ENCODE measurements around the gene GPR152. TPM values are rescaled to one million over a fixed set of nuclear protein-coding genes. Genes with fewer than 3 reads are reported as not detected.
"Not testable (repeated sequence)": the region's sequence is repeated elsewhere in the genome, so short reads cannot be mapped to it uniquely, and the experiment has no call there.

Gene GPR152
- total RNA-seq, 1 experiment from 2014 or later: not detected

GRCh38 chr11:67491276-67492068 lies 38.9 kb upstream of the GPR152 start:
- H3K4me3 ChIP-seq: no peak overlapping the region
- peaks cover 11% of the 10 kb centered on the region for H3K36me3 ChIP-seq
- no peak for DNase-seq
- no peaks in the 10 kb centered on the region for H3K27me3 ChIP-seq
- H3K9me3 ChIP-seq: no peaks in the 10 kb centered on the region

GRCh38 chr11:67490727-67491065 lies 38.2 kb upstream of the GPR152 start:
- no peak for DNase-seq
- H3K4me3 ChIP-seq: no peak overlapping the region
- no peaks in the 10 kb centered on the region for H3K9me3 ChIP-seq
- no peaks in the 10 kb centered on the region for H3K27me3 ChIP-seq
- peaks cover 11% of the 10 kb centered on the region for H3K36me3 ChIP-seq

GRCh38 chr11:67489885-67490726 lies 37.6 kb upstream of the GPR152 start:
- H3K27me3 ChIP-seq: no peaks in the 10 kb centered on the region
- no peaks in the 10 kb centered on the region for H3K9me3 ChIP-seq
- H3K36me3 ChIP-seq: peaks cover 11% of the 10 kb centered on the region
- no peak for DNase-seq
- H3K4me3 ChIP-seq: no peak overlapping the region

DNA sequence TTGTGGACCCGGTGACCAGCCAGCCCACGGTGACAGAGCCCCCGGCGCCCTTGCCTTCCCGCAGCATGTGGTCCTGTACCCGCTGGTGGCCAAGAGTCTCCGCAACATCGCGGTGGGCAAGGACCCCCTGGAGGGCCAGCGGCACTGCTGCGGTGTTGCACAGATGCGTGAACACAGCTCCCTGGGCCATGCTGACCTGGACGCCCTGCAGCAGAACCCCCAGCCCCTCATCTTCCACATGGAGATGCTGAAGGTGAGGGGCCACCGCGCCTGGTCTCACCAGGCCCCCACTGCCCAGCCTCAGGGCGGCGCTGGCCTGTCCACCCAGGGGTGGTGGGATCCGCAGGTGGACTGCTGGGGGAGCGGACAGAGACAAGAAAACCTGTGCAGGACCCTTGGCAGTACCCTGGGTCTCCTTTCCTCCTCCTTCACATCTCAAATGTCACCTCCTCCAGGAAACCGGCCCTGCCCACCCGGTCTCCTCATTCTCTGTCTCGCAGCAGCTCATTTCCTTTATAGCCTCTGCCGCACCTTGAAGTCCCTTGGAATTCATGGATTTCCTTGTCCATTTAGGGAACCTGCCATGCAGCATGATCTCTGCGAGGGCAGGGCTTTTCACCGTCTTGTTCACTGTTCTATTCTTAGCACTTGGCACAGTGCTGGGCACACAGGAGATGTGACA lies 36.8 kb upstream of the GPR152 start:
- Histone ChIP-seq H3K9me3 (no peaks in the 10 kb centered on the region), H3K36me3 (peaks cover 11% of the 10 kb centered on the region), H3K27me3 (no peaks in the 10 kb centered on the region), H3K4me3 (no peak overlapping the region)
- DNase-seq: no peak

- H3K9me3 ChIP-seq: no peaks in the 10 kb centered on the region
- H3K4me3 ChIP-seq: no peak overlapping the region
- no peaks in the 10 kb centered on the region for H3K27me3 ChIP-seq
- H3K36me3 ChIP-seq: peaks cover 6% of the 10 kb centered on the region
- DNase-seq: no peak
These were observed 34.1 kb upstream of the GPR152 start for GRCh38 chr11:67486481-67487195.

- not testable (repeated sequence) for H3K27me3 ChIP-seq, H3K9me3 ChIP-seq, DNase-seq, H3K4me3 ChIP-seq, H3K36me3 ChIP-seq
These were observed 33.4 kb upstream of the GPR152 start for GRCh38 chr11:67485873-67486361.

DNA sequence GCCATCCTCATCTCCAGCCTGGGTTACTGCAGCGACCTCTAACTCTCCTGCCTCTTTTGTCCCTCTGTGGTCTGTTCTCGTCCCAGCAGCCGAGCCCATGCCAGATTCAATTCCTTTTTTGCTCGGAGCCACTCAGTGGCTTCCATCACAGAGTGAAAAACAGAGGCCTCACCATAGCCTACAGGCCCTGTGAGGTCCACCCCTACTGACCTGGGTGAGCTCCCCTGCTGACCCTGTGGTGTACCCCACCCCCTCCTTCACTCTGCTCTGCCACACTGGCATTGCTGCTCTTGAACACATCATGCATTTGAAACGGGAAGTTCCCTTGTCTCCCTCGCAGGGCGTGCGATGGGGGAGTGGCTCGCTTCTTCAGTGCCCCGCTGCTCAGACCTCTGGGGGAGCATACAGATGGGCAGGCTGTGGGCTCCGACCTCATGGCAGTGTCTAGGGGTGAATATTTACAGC lies 32.4 kb upstream of the GPR152 start:
- Histone ChIP-seq H3K4me3 (no peak overlapping the region), H3K36me3 (peaks cover 2% of the 10 kb centered on the region), H3K9me3 (no peaks in the 10 kb centered on the region), H3K27me3 (no peaks in the 10 kb centered on the region)
- no peak for DNase-seq

- DNase-seq: no peak
- peaks cover 2% of the 10 kb centered on the region for H3K36me3 ChIP-seq
- no peaks in the 10 kb centered on the region for H3K9me3 ChIP-seq
- no peaks in the 10 kb centered on the region for H3K27me3 ChIP-seq
- H3K4me3 ChIP-seq: peak overlapping the region; percentile 62
These were observed 31.5 kb upstream of the GPR152 start for GRCh38 chr11:67483831-67484665.

- Histone ChIP-seq H3K36me3 (peaks cover 2% of the 10 kb centered on the region), H3K9me3 (no peaks in the 10 kb centered on the region), H3K27me3 (no peaks in the 10 kb centered on the region), H3K4me3 (peak within 1 kb of the TSS; percentile 62)
- DNase-seq: peak; percentile 96
These were observed 30.6 kb upstream of the GPR152 start, which contains the start of gene AIP for GRCh38 chr11:67482827-67483798. Gene AIP, plus strand, starts transcription at chr11:67483026. Its CDS starts 133 bp downstream, at chr11:67483159.

DNA sequence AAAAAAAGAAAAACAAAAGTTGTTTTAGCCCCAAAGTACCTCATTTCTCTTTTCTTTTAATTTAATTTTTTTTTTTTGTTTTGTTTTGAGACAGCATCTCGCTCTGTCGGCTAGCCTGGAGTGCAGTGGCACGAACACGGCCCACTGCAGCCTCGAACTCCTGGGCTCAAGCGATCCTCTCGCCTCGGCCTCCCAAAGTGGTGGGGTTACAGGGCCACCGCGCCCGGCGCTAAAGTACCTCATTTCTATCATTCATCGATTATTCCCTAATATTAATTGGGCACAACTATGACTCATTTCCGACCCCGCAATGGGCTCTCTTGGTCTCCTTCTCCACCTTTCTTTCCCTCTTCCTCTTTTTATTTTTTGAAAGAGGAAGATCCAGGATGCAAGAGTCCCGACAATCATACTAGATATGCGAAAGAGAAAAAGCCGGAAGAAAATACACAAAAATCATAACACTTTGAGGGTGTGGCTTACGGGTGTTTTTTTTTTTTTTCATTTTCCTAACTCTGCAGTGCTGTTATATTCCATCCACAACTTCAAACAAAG lies 29.8 kb upstream of the GPR152 start:
- Histone ChIP-seq H3K9me3 (no peaks in the 10 kb centered on the region), H3K4me3 (peak overlapping the region; percentile 62), H3K36me3 (no peaks in the 10 kb centered on the region; the same call in none of the 2 replicates), H3K27me3 (no peaks in the 10 kb centered on the region)
- DNase-seq: no peak

- not testable (repeated sequence) for H3K4me3 ChIP-seq, DNase-seq, H3K36me3 ChIP-seq, H3K27me3 ChIP-seq, H3K9me3 ChIP-seq
These were observed 25.0 kb upstream of the GPR152 start for GRCh38 chr11:67477344-67478050.

DNA sequence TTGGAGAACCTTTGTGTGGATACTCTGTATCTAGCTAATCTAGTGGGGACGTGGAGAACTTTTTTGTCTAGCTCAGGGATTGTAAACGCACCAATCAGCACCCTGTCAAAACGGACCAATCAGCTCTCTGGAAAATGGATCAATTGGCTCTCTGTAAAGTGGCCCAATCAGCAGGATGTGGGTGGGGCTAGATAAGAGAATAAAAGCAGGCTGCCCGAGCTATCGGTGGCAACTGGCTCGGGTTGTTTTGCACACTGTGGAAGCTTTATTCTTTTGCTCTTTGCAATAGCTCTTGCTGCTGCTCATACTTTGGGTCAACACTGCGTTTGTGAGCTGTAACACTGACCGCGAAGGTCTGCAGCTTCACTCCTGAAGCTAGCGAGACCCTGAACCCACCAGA lies 24.2 kb upstream of the GPR152 start:
- not testable (repeated sequence) for H3K36me3 ChIP-seq, H3K27me3 ChIP-seq, DNase-seq, H3K4me3 ChIP-seq, H3K9me3 ChIP-seq

DNA sequence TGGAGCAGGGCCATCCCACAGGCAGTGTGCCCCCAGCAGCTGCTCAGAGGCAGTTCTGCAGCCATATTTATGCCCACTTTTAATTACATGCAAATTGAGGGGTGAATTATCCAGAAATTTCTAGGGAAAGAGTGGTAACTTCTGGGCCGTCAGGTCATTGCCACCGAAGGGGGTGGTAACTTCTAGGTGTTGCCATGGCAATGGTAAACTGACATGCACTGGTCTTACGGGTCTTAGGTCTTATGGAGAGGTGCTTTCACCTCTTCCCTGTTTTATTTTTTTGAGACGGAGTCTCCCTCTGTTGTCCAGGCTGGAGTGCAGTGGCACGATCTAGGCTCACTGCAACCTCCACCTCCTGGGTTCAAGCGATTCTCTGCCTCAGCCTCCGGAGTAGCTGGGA lies 20.4 kb upstream of the GPR152 start:
- no peaks in the 10 kb centered on the region for H3K9me3 ChIP-seq
- H3K27me3 ChIP-seq: no peaks in the 10 kb centered on the region
- no peak for DNase-seq
- no peak overlapping the region for H3K4me3 ChIP-seq
- H3K36me3 ChIP-seq: no peaks in the 10 kb centered on the region

Data from MG63 (cell line).